HG03520 (cell line): ENCODE data around the gene KCNA10.

Experiments used
- ATAC-seq: cut with Tn5 transposase; IDR thresholded peaks from one replicate; pipeline ENCODE4 v1.9.1; 2021; ENCODE audit warnings: mild to moderate bottlenecking, moderate library complexity; ENCODE audit not compliant: unreplicated experiment

The KCNA10 gene

DNA sequence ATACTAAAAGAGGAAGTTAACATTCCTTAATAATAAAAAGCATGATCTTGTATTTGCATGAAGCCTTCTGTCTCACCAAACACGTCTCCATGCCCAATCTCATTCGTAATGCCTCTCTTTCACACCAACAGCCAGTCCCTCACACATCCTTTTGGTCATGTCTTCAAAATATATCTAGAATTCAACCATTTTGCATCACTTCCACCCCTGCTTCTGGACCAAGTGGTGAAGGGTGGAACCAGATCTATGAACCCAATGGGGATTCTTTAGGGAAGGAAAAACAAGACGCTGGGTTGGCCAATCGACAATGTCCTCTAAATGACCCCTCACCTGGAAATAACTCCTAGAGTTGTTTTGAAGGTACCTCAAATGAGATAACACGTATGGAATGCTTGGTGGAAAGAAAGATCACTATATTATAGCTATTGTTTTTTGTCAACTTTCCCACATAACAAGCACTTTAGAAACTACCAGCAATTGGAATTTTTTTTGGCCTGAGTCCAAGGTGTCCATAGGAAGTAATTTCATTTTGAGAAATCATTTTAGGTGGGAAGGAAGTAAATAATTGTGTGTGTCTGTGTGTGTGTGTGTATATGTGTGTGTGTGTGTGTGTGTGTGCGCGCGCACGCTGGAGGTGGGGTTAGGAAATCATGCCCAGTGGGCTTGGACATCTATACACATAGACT lies at the start of gene KCNA10:
TSS of gene KCNA10 (minus strand) at position 51 of the 686 bp plus-strand sequence. CDS start 388 bp downstream, outside the sequence.
- ATAC-seq = no peak

DNA sequence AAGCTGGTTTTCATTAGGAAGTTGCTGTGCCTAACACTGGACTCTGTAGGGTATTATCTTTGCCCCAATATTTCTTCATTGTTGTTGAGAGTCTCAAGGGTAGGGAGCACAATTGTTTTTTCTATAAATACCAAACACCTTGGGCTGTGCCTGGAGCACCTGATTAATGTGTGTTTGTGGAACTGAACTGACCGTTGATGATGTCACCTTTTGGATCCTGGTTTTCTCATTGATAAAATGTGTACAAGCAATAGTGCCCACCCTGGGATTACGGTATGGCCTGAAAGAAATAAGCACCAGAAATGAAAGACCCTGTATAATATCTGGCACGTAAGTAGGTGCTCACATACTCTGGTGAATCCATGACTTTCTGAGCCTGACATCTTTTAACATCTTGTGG lies 47.9 kb upstream of the KCNA10 start:
- ATAC-seq = no peak

DNA sequence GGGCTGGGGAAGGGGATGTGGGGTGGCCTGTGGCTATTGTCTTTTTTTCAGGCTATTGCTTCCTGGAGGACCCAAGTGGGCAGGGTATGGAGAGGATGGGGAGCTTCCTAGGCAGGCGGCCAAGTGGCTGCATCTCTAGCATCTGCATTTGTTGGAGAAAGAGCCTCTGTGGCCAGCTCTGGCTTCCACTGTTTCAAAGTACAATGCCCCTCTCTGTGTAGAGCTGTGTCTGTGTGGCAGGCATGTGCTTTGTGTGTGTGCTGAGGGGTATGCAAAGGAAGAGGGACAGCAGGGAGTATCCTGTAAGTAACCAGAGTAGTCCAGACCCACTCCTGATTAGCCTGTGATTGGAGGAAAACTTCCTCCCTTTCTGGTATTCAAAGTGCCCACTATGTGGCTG lies 46.6 kb upstream of the KCNA10 start:
- no peak for ATAC-seq

DNA sequence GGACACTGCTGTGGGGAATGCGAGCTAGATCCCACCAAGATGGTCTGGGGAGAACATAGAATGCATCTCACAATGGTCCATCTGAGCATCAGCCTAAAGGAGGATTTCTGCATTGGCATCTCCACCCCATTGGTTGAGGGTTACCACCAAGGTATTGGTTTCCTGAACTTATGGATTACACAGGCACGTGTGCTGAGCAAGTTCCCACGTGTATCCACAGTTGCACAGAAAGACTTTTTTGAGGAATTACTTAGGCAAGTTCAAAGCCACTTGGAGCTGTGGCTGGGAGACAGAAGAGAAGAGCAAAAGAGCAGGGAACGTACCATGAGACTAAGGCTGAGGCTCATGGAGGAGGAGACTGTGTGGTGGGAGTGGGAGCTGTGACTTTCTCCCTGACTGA lies 44.1 kb upstream of the KCNA10 start:
- no peak for ATAC-seq

DNA sequence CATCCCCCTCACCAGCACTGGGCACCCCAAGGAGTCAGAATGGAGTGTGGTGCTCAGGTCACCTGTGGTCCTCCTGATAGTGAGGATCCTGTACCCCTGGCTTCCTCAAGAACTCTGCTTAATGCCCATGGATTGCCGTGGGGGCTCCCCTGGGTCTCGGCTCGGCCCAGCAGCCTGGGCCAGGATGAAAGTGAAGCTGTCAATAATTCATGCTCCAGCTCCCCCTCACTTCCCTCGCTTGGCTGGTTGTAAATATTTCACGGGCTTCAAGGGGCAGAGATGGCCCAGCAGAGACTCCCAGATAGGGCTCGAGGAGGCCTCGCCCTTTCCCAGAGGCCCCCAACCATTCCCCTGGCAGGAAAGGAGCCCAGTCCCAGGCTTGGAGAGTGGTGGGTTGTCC lies 42.6 kb upstream of the KCNA10 start:
- ATAC-seq = no peak

DNA sequence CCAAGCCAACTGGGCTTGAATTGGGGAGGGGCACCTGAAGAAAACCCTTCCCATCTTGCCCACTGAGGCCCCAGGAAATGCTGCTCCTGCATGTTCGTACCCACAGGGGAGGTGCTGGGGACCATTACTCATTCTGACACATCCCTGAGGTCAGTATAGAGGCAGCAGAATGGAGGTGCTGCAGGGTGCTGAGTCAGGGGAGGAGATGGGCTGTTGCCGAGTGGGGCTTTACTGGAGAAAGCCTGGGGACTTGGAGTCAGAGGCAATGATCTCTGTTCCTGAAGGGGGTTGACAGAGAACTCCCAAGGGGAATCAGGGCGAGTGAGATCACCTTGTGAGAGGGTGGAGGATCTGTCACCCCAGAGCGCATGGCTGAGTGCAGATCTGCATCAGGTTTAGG lies 40.2 kb upstream of the KCNA10 start:
- ATAC-seq = no peak

DNA sequence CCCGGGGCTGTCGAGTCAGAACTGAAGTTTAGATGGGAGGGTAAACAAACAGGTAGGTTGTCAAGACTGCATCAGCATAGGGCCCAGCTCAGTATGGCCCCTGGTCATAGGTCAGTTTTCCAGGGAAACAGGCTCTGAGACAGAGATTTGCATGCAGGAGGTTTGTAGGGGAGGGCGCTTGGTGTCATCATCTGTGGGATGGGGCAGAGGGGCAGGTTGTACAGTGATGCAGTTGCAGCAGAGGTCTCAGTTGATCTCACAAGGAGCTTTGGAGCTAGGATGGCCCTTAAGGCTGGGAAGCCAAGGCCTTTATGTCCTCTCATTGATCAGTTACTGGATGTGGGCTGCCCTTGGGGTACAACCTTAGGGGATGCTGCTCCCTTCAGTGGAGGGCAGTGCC lies 38.5 kb upstream of the KCNA10 start:
- ATAC-seq = no peak

DNA sequence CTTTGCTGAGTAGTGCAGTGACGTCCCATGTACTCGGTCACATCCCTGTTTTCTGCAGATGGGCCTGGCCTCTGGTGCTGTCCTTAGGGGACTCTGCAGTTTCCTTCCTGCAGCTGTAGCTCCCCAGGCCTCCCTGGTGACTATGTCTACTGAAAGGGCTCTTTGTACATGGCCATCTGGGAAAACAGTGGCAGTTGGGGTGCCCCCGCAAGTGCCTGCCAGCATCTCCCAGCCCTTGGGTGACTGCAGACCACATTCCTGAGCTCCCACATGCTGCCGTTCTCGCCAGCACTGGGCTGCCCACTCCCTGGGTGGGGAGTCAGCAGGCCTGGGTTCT lies 37.5 kb upstream of the KCNA10 start:
- no peak for ATAC-seq

DNA sequence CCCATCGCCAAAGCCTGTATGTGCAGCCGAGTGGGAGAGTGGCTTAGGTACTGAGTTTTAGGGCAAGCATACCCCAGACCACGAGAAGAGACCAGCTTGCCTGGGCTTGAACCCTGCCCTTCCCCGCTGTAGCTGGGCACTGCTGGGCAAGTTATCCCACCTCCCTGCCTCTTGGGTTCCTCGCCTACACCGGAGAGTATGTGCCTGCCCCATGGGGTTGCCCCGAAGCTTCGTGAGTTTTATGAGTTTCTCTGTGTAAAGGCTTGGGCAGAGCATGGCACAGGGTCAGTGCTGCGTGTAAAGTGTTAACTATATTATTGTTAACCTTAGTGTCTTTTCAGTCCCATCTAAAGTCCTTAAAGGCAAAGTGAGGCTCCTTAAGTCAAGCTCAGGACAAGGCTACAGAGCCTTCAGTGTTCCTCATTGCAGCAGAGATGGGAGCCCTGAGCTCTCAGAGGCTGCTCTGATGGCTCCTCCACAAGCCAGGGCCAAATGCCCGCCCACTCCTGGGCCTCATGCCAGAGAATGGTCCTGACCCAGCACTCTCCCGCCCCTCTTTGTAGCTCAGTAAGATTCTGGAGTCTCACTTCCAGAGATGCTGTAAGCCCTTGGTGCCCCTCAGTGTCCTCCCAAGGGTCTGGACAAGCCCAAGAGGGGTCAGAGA lies 37.0 kb upstream of the KCNA10 start:
- ATAC-seq = no peak

DNA sequence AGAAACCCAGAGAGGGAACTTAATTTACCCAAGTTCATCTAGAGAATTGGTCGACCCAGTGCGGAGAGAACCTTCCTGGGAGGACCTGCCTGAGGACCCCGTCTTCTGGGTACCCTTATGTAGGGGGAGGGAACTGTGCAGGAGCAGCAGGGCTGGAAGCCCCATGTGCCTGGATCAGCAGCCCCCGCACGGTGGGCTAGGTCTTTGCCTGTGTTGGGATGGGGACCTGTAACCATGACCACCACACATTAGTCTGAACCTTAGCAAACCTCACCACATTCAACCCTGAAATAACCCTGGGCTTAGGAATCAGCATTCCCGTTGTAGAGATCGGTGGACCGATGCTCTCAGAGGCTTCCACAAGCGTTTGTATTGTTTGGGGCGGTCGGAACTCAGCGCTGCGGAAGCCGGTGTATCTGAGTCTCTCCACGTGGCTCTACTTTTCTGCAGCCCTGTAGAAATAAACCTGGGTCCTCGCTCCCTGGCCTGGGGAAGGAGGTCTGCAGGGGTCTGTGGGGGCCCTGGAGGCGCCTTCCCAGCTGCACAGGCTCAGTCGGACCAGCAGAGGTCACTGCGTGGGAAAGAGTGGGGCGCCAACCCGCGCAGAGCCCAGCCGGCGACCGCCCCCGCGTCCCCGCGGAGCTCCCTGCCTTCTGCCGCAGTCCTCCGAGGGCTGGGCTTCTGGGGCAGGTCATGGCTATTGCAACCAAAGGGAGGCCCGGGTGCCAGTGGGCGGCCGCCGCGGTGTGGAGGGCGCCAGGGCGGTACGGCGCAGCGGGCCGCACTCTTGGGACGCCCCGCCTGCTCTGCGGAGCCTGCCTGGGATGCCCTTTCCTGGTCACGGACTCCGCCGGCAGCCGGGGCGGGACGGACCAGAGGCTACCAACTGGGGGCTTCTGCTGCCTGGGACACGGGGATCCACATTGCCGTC lies 36.2 kb upstream of the KCNA10 start:
- no peak for ATAC-seq

DNA sequence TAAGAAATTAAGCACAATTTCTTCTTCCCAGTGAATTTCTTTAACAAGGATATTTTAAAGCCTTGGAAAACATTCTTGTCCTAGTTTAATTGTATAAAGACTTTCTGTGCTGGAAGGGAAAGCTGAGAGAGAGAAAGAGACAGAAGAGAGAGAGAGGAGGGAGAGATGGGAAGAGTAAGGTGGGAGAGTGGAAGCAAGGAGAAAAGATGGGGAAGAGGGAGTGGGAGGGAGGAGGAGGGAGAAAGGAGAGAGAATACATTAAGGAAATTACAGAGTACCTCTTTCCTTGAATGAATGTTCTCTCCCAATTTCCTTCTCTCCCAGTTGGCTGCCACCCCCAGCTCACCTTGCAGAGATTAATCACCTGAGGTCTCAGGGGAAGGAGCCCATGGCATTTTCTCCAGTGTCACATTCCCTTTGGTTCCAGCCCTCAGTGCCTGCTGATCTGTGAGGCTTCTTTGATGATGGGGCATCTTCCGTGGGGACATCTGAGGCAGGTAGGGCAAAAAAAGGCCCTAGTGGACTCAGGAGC lies 32.4 kb upstream of the KCNA10 start:
- ATAC-seq = no peak

DNA sequence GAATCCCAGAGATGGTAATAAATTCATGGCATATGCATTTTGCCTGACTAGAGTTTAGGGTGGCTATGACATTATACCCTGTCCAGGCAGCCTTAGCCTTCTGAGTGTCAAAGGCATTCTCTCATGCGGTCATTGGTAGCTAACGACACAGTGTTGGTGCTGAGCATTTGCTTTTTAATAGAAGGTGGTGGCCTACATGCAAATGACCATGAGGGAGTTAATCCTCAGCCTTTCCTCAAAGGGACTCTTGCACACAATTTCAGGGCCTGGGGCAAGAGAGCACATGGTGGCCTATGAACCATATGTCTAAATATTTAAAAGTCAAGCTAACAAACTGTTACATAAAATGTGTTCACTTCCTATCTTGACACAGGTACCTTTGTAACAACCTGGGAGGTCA lies 30.9 kb upstream of the KCNA10 start:
- no peak for ATAC-seq

DNA sequence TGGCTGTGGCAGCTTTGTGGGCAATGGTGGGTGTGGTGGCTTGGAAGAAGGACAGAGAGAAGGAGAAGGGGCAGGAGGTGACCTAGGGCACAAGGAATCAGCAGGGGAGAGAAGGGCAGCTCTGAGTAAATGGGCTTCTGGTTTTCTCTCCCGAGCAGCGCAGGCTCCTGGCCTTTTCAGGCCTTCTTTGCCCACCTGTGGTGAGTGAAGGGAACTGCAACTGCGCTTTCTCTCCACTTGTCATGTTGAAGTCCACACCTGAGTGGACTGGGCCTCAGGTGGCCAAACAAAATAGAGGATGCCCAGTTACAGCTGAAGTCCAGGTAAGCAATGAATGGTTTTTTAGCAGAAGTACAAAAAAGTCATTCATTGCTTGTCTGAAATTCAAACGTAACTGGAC lies 29.4 kb upstream of the KCNA10 start:
- ATAC-seq = no peak

DNA sequence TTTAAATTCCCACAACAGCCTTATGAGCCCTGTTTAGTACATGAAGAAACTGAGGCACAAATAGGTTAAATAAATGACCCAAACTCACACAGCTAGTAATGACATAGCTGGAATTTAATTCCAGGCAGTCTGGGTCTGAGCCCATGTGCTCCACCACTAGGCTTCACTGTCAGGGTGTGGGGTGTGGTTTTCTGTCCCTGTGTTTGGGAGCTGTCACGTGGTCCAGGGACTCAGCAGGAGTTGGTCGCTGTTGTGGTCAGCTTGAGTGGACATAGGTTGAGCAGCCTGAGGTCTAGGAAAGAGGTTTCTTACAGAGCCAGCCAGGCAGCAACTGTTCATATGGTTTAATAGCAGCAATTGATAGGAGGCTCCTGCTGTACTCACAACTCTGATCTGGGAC lies 28.0 kb upstream of the KCNA10 start:
- ATAC-seq = no peak

DNA sequence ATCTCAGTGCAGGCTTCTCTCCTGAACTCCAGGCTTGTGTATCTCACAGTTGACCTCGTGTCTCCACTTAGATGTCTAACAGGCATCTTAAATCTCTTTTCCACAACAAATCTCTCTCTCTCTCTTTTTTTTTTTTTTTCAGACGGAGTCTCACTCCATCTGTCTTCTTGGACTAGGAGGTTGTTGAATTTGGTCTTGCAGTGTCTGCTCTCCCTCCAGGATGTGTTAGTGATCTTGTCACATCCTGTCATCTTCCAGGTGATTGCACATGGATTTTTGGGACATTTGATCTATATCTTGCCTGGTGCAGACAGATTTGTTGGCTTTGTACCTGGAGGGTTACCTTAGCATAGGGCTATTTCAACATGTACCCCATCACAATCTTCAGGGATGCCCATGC lies 26.5 kb upstream of the KCNA10 start:
- no peak for ATAC-seq

DNA sequence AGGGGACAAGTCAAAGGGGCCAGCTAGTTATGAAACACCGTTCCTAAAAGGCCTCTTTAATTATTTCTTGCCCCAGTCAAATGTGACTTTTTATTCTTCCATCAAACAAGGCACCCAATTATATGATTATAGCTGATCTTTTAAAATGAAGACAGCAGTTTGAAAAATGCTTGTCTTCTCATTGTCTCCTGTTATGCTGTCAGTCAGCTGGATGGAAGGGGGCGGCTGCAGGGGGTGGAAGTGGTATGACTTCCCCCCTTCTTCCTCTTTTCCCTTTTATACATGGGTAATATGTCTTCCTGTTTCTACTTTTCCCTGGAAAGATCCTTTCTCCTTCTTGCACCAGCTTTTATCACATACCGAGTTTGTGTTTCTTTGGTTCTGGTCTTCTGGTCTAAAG lies 25.8 kb upstream of the KCNA10 start:
- no peak for ATAC-seq

DNA sequence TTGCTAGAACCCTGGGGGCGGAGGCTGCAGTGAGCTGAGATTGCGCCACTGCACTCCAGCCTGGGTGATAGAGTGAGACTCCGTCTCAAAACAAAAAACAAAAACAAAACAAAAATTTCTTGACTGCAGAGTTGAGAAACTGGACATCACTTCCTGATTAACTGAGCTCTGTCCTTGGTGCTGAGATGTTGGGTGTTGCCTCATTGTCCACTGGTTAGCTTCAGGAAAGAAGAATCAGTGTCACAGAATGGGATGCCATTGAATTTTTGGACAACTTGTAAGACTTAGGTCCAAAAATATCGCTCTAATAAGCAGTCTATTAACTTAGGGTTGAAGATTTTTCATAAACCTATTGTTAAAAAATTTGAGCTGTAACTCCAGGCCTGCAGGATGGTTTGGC lies 23.8 kb upstream of the KCNA10 start:
- ATAC-seq = no peak

DNA sequence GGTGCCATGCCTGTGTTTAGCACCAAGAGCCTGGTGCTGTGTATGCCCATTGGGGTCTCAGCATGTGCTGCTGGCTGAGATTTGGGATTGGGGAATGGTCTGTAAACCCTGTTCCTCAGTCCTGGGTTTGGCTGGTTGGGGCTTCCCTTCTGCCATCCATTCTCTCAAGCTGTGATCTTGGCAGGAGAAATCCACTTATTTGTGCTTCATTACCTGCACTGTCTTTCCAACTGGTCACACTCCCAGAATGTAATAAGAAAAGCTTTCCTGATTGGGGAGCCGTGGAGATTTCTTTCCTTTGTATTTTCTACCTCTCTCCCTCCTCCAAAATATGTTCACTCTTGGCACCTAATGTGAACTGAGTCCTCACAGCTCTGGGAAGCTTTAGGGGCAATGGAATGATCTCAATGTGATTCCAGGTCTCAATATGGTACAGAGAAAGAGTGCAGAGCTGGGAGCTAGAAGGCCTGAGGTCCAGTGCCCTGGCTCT lies 23.0 kb upstream of the KCNA10 start:
- no peak for ATAC-seq

DNA sequence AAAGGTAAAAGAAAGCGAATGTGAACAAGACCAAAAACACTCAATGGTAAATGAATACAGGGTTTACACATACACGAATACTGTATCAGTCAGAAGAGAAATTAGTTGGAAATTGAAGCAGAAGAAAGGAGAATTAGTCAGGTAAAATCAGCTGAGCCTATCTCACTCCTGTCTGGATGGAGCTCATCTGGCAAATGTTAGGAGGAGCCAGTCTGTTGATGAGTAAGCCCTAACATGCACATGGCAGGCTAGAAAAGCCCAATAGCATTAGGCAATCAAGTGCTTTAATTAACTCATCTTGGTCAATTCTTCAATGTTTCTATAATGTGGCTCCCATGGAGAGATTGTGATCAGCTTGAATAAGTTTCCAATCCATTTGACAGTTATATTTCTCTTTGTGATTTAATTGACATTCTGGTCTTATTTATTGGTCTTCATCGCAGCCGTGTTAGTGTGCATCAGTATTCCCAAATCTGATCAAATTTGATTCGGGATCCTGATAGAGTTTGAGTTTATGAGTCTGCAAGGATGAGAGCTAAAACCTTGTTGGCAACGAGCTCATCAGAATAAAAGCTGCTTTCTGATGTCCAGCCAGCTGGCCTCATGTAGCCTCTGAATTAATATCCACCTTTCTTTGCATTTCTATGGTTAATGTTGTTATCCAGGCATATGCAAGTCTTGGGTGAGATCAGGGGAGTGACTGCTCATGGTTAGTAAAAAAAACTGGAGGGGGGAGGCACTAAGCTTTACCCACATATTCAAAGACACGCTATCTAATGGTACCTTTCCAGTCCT lies 22.1 kb upstream of the KCNA10 start:
- no peak for ATAC-seq

DNA sequence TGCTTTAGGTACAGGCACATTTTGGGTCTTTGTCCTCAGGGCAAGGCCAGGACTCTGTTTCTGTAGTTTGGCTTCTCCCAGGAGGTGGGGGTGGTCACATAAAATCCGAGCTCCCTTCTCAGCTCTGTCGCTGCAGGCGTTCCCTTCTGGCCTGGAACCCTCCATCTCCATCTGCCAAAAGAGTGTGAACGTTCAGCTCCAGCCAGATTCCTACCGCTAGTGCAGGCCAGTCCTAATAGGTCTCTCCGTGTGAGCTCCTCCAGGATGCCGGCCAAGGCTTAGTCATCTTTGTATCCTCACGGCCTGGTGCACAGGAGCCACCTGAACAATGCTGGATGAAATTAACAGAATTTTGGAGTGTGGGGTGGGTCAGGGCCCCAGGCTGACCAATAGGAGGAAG lies 19.9 kb upstream of the KCNA10 start:
- no peak for ATAC-seq

DNA sequence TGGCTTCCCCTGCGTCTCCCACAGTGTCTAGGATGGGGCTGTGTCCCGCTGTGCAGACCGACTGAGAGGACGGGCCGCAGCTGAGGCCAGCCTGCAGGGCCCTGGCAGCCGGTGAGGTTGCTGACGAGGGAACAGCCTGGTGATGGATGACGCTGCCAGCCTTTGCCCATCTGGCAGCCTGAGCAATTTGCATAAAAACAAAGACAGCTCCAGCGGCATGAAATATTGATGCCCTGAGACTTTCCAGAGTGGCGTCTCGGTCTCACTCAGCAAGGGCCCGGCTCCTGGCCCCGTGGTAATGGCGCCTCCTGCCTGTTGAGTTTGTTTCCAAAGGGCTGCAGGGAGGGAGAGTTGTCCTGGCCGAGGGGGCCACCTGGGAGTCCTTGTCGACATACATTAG lies 19.1 kb upstream of the KCNA10 start:
- no peak for ATAC-seq
